H4 (cell line): ENCODE measurements around the gene TGFBR1. TPM values are rescaled to one million over a fixed set of nuclear protein-coding genes. Genes with fewer than 3 reads are reported as not detected.

Experiments used
- DNase-seq: peaks from one replicate; pipeline ENCODE4 v3.0.0-alpha.2; 2015; ENCODE audit warnings: low spot score
- total RNA-seq: library from RNA; depleted of rRNA; stranded (reverse); fragments of >200 nt; shearing (Covaris generic); gene quantifications from 2 replicates; pipeline ENCODE4 v1.2.3, GENCODE V29; 2014

TGFBR1 gene
- total RNA-seq, 1 experiment from 2014 or later = 35.7 TPM

GRCh38 chr9:99169982-99170761 lies 65.3 kb downstream of the TGFBR1 start:
- DNase-seq = no peak

- no peak for DNase-seq
Observed at GRCh38 chr9:99171225-99172123, 66.6 kb downstream of the TGFBR1 start.

- no peak for DNase-seq
Observed at GRCh38 chr9:99172124-99173091, 67.5 kb downstream of the TGFBR1 start.

GRCh38 chr9:99173570-99174504 lies 68.9 kb downstream of the TGFBR1 start:
- DNase-seq = no peak

- no peak for DNase-seq
Observed at GRCh38 chr9:99176527-99177013, 71.7 kb downstream of the TGFBR1 start.

- no peak for DNase-seq
Observed at GRCh38 chr9:99177576-99178366, 72.9 kb downstream of the TGFBR1 start.

GRCh38 chr9:99178912-99179872 lies 74.3 kb downstream of the TGFBR1 start:
- DNase-seq = no peak

GRCh38 chr9:99180199-99180598 lies 75.3 kb downstream of the TGFBR1 start:
- DNase-seq = no peak

GRCh38 chr9:99180662-99181061 lies 75.7 kb downstream of the TGFBR1 start:
- DNase-seq = no peak

- no peak for DNase-seq
Observed at GRCh38 chr9:99181206-99181605, 76.3 kb downstream of the TGFBR1 start.

- no peak for DNase-seq
Observed at GRCh38 chr9:99181621-99182020, 76.7 kb downstream of the TGFBR1 start.

GRCh38 chr9:99182356-99182755 lies 77.4 kb downstream of the TGFBR1 start:
- DNase-seq = no peak

GRCh38 chr9:99183616-99184015 lies 78.7 kb downstream of the TGFBR1 start:
- no peak for DNase-seq

- DNase-seq = no peak
Observed at GRCh38 chr9:99184110-99184474, 79.2 kb downstream of the TGFBR1 start.

- DNase-seq = peak; percentile 83
Observed at GRCh38 chr9:99184475-99185347, 79.8 kb downstream of the TGFBR1 start.

- DNase-seq = no peak
Observed at GRCh38 chr9:99185348-99185632, 80.4 kb downstream of the TGFBR1 start.

GRCh38 chr9:99185934-99186333 lies 81.0 kb downstream of the TGFBR1 start:
- no peak for DNase-seq

GRCh38 chr9:99187311-99187710 lies 82.4 kb downstream of the TGFBR1 start:
- DNase-seq = no peak
